Stimulated activated CD4-positive, alpha-beta T cell treated with anti-CD3 and anti-CD28 coated beads, Interleukin-4, amount 100 ng/mL, for 48 hours (primary cell): Measurements from ENCODE around the gene PLD4.
"Not testable (repeated sequence)": the region's sequence is repeated elsewhere in the genome, so short reads cannot be mapped to it uniquely, and the experiment has no call there.

ENCODE experiments used
- DNase-seq, 2 donors: peaks; one replicate each; pipeline ENCODE4 v3.0.0-alpha.2; 2020; ENCODE audit warnings: low read depth in 2 of 2

The PLD4 gene

GRCh38 chr14:104941508-104942365 lies 17.1 kb downstream of the PLD4 start:
- DNase-seq, result no peak

GRCh38 chr14:104942586-104942985 lies 17.9 kb downstream of the PLD4 start:
- no peak for DNase-seq

DNA sequence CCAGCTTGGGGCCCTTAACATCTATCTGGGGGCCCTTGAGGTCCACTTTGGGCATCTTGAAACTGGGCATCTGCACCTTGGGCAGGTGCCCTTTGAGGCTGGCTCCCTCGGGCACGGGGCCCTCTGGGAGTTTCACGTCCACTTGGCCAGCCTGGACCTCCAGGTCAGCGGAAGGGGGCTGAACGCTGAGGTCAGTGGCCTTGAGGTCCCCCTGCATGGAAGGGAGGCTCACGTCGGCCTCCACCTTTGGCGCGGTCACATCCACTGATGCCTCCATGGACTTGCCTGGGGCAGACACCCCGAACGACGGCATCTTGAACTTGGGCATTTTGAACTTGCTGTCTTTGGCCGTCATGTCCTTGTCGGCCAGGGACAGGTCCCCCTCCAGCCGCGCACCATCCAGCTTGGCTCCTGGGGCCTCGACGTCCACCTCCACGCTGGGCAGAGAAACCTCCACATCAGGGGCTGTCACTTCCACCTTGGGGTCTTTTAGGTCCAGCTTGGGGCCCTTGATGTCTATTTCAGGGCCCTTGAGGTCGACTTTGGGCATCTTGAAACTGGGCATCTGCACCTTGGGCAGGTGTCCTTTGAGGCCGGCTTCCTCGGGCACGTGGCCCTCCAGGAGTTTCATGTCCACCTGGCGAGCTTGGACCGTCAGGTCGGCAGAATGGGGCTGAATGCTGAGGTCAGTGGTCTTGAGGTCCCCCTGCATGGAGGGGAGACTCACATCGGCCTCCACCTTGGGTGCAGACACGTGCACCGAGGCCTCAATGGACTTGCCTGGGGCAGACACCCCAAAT lies 18.7 kb downstream of the PLD4 start:
- not testable (repeated sequence) for DNase-seq

DNA sequence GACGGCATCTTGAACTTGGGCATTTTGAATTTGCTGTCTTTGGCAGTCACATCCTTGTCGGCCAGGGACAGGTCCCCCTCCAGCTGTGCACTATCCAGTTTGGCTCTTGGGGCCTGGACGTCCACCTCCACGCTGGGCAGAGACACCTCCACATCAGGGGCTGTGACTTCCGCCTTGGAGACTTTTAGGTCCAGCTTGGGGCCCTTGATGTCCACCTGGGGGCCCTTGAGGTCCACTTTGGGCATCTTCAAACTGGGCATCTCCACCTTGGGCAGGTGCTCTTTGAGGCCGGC lies 19.3 kb downstream of the PLD4 start:
- not testable (repeated sequence) for DNase-seq

- not testable (repeated sequence) for DNase-seq
Measured at GRCh38 chr14:104944436-104945205, 19.9 kb downstream of the PLD4 start.

GRCh38 chr14:104945266-104945665 lies 20.6 kb downstream of the PLD4 start:
- DNase-seq, result not testable (repeated sequence)

GRCh38 chr14:104945986-104946965 lies 21.6 kb downstream of the PLD4 start:
- DNase-seq, result not testable (repeated sequence)

GRCh38 chr14:104947201-104947600 lies 22.5 kb downstream of the PLD4 start:
- DNase-seq, result not testable (repeated sequence)

DNA sequence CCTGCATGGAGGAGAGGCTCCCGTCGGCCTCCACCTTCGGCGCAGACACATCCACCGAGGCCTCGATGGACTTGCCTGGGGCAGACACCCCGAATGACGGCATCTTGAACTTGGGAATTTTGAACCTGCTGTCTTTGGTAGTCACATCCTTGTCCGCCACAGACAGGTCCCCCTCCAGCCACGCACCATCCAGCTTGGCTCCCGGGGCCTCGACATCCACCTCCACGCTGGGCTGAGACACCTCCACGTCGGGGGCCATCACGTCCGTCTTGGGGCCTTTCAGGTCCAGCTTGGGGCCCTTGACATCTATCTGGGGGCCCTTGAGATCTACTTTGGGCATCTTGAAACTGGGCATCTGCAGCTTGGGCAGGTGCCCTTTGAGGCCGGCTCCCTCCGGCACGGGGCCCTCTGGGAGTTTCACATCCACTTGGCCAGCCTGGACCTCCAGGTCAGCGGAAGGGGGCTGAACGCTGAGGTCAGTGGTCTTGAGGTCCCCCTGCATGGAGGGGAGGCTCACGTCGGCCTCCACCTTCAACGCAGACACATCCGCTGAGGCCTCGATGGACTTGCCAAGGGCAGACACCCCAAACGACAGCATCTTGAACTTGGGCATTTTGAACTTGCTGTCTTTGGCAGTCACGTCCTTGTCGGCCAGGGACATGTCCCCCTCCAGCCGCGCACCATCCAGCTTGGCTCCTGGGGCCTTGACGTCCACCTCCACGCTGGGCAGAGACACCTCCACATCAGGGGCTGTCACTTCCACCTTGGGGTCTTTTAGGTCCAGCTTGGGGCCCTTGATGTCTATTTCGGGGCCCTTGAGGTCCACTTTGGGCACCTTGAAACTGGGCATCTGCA lies 23.4 kb downstream of the PLD4 start:
- not testable (repeated sequence) for DNase-seq

- no peak for DNase-seq
Measured at GRCh38 chr14:104948736-104949031, 24.0 kb downstream of the PLD4 start.

DNA sequence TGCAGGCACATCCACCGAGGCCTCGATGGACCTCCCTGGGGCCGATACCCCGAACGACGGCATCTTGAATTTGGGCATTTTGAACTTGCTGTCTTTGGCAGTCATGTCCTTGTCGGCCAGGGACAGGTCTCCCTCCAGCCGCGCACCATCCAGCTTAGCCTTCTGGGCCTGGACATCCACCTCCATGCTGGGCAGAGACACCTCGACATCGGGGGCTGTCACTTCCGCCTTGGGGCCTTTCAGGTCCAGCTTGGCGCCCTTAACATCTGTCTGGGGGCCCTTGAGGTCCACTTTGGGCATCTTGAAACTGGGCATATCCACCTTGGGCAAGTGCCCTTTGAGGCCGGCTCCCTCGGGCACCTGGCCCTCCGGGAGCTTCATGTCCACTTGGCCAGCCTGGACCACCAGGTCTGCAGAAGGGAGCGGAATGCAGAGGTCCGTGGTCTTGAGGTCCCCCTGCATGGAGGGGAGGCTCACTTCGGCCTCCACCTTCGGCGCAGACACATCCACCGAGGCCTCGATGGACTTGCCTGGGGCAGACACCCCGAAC lies 24.8 kb downstream of the PLD4 start:
- not testable (repeated sequence) for DNase-seq

- no peak for DNase-seq
Measured at GRCh38 chr14:104950021-104950420, 25.3 kb downstream of the PLD4 start.

DNA sequence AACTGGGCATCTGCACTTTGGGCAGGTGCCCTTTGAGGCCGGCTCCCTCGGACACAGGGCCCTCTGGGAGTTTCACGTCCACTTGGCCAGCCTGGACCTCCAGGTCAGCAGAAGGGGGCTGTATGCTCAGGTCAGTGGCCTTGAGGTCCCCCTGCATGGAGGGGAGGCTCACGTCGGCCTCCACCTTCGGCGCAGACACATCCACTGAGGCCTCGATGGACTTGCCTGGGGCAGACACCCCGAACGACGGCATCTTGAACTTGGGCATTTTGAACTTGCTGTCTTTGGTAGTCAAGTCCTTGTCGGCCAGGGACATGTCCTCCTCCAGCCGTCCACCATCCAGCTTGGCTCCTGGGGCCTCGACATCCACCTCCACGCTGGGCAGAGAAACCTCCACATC lies 26.0 kb downstream of the PLD4 start:
- DNase-seq, result not testable (repeated sequence)

DNA sequence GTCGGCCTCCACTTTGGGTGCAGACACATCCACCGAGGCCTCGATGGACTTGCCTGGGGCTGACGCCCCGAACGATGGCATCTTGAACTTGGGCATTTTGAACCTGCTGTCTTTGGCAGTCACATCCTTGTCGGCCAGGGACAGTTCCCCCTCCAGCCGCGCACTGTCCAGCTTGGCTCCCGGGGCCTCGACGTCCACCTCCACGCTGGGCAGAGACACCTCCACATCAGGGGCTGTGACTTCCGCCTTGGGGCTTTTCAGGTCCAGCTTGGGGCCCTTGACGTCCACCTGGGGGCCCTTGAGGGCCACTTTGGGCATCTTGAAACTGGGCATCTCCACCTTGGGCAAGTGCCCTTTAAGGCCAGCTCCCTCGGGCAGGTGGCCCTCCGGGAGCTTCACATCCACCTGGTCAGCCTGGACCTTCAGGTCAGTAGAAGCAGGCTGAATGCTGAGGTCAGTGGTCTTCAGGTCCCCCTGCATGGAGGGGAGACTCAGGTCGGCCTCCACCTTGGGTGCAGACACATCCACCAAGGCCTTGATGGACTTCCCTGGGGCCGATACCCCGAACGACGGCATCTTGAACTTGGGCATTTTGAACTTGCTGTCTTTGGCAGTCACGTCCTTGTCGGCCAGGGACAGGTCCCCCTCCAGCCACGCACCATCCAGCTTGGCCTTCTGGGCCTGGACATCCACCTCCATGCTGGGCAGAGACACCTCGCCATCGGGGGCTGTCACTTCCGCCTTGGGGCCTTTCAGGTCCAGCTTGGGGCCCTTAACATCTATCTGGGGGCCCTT lies 27.4 kb downstream of the PLD4 start:
- not testable (repeated sequence) for DNase-seq

DNA sequence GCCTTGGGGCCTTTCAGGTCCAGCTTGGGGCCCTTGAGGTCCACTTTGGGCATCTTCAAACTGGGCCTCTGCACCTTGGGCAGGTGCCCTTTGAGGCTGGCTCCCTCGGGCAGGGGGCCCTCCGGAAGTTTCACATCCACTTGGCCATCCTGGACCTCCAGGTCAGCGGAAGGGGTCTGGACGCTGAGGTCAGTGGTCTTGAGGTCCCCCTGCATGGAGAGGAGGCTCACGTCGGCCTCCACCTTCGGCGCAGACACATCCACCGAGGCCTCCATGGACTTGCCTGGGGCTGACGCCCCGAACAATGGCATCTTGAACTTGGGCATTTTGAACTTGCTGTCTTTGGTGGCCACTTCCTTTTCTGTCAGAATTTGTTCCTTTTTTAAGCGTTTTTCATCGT lies 28.4 kb downstream of the PLD4 start:
- no peak for DNase-seq

DNA sequence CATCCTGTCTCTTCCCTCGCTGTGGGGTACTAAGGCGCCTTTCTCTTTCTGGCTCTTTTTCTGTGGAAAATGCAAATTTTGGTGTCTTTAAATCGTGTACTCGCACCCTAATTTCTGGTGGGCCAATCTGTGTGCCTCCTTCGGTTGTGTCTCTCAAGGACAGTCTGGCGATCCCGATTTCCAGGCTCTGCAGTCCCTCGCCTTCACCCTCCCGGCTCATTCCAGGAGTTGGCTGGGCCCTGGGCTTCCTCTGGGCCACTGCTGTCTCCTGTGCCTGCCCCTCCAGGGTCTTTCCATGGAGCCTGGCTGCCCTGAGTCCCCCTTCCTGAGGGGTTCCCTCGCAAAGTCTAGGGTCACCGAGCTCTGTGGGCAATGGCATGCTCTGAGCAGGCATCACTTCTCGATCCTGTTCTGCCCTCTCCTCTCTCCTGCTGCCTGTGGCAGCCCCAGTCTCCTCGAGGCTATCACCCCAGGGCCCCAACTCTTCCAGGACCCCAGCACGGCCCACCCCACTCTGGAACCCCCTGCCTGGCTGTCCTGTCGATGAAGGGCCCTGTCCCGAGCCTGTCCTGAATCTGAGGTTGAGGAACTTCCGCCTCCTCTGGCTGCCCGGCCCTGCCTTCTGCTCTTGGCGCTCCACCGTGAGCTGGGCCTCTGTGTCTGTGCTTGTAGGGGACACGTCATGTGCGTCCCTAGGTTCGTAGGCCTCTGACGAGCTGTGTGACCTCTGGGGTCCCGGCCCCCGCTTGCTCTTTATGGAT lies 29.4 kb downstream of the PLD4 start:
- DNase-seq, result no peak

DNA sequence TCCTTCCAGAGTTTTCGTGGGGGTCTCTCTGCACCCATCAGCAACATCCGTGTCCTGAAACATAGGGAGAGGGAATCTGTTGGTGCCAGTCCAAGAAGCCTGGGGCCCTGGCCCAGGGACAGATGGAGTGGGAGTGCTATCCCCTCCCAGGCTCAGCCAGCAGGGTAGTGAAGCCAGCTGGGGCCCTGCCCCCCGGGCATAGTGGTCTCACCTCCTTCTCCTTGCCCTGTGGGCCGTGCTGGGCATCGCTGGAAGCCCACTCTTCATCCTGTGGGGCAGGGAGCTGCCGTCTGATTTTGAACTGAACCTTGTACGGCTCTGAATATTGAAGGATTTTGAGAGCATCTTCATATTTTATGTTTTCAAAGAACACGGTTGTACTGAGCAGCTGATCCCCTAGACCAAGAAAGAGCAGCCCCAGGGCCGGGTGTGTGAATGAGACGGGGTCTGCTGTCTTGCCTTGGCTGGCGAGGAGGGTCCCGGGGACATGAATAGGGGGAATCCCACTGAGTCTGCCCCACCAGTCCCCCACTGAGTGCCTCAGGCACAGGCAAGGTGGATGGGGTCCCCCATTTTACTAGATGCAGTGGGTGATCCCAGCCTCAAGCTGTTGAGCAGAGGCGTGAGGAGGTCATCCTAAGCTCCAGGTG lies 30.2 kb downstream of the PLD4 start:
- no peak for DNase-seq

DNA sequence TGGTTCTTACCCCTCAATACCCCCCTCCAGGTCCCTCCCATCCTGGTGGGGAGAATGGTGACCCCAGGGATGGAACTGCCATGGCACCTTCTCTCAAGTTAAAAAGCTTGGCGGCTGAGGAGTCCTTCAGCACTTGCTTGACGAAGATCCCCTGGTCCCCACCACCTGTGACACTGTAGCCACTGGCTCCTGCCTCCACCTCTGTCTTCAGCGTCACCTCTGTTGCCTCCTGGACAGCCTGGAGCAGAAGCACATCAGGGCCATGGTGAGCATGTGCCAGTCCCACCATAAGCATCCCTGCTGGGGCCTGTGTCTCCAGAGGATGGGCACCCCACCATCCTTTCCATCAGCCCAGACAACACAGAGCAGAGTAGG lies 30.7 kb downstream of the PLD4 start:
- no peak for DNase-seq
